SK-N-SH treated with all-trans-retinoic acid at 6 μM for 48 hours (cell line): ENCODE data around the gene LRMDA.

Experiments used
- ISL1 ChIP-seq: fragments of 250-450 bp; sonication (Bioruptor Pico); IDR thresholded peaks from 2 replicates; pipeline ENCODE4 v2.1.2; 2022; ENCODE audit warnings: mild to moderate bottlenecking, moderate library complexity
- OSR1 ChIP-seq: fragments of 250-450 bp; sonication (Bioruptor Pico); IDR thresholded peaks from 2 replicates; pipeline ENCODE4 v1.8.0; 2022; ENCODE audit warnings: moderate library complexity, mild to moderate bottlenecking, inconsistent platforms
- ZFP3 ChIP-seq: fragments of 250-450 bp; sonication (Bioruptor Pico); IDR thresholded peaks from 2 replicates; pipeline ENCODE4 v1.5.0; 2020; ENCODE audit warnings: mild to moderate bottlenecking, moderate library complexity
- ZFP30 ChIP-seq: fragments of 450-650 bp; formaldehyde crosslinking; IDR thresholded peaks from 2 replicates; pipeline ENCODE4 v1.5.0; 2022; ENCODE audit warnings: mild to moderate bottlenecking, moderate library complexity
- TF ChIP-seq, protein P1 (sequence below): fragments of 250-450 bp; sonication (Bioruptor Pico); IDR thresholded peaks from 2 replicates; pipeline ENCODE4 v1.5.0; 2020; ENCODE audit warnings: mild to moderate bottlenecking, moderate library complexity
- TF ChIP-seq, protein P2 (sequence below): fragments of 250-450 bp; sonication (Bioruptor Pico); IDR thresholded peaks from 2 replicates; pipeline ENCODE4 v1.5.1; 2020; ENCODE audit warnings: low read depth, mild to moderate bottlenecking, moderate library complexity

DNA sequence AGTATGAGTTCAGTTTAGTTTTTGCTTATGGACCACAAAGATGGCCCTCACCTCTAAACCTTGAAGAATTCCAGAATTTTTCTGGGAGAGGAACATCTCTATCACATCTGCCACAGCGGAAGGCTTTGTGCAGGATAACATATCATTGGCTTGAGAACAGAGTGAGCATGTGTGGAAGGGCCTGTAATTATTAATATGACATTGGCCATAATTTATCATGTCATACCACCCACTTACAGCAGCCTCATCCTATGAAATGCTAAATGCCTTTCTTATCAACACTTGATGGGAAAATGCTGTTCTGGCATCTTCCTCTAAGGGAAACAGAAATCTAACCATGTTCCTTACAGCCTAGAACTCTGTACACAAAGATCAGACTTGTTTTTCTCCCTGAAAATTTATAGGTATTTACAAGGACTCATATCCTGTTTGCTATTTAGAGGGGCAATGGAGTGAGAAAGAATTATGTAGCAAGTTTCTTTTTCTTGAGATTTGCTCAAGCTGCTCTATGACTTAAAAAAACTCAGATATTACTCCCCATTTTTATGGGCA, 817.3 kb downstream of the LRMDA start:
- TF ChIP-seq OSR1 (CRISPR knock-in tag) (no peak), ISL1 (no peak), ZFP3 (CRISPR knock-in tag) (no peak), ZFP30 (CRISPR knock-in tag) (no peak)
- TF ChIP-seq, protein P1, sequence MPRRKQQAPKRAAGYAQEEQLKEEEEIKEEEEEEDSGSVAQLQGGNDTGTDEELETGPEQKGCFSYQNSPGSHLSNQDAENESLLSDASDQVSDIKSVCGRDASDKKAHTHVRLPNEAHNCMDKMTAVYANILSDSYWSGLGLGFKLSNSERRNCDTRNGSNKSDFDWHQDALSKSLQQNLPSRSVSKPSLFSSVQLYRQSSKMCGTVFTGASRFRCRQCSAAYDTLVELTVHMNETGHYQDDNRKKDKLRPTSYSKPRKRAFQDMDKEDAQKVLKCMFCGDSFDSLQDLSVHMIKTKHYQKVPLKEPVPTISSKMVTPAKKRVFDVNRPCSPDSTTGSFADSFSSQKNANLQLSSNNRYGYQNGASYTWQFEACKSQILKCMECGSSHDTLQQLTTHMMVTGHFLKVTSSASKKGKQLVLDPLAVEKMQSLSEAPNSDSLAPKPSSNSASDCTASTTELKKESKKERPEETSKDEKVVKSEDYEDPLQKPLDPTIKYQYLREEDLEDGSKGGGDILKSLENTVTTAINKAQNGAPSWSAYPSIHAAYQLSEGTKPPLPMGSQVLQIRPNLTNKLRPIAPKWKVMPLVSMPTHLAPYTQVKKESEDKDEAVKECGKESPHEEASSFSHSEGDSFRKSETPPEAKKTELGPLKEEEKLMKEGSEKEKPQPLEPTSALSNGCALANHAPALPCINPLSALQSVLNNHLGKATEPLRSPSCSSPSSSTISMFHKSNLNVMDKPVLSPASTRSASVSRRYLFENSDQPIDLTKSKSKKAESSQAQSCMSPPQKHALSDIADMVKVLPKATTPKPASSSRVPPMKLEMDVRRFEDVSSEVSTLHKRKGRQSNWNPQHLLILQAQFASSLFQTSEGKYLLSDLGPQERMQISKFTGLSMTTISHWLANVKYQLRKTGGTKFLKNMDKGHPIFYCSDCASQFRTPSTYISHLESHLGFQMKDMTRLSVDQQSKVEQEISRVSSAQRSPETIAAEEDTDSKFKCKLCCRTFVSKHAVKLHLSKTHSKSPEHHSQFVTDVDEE = no peak
- TF ChIP-seq, protein P2, sequence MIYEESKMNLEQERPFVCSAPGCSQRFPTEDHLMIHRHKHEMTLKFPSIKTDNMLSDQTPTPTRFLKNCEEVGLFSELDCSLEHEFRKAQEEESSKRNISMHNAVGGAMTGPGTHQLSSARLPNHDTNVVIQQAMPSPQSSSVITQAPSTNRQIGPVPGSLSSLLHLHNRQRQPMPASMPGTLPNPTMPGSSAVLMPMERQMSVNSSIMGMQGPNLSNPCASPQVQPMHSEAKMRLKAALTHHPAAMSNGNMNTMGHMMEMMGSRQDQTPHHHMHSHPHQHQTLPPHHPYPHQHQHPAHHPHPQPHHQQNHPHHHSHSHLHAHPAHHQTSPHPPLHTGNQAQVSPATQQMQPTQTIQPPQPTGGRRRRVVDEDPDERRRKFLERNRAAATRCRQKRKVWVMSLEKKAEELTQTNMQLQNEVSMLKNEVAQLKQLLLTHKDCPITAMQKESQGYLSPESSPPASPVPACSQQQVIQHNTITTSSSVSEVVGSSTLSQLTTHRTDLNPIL (CRISPR knock-in tag) = no peak
